Stomach (tissue), 4 donors: ENCODE measurements around the gene COL5A1.

Source experiments
- CTCF ChIP-seq, 7 experiments: fragments of 450-650 bp in 4 of 7; fragments of 200-600 bp in 3 of 7; sonication (generic) in 3 of 7; IDR thresholded peaks; one replicate each; pipeline ENCODE4 v1.5.1; 2016 to 2019; ENCODE audit warnings: antibody characterized with exemption in 7 of 7, control low read depth in 2 of 7, mild to moderate bottlenecking in 1 of 7
- EP300 ChIP-seq: sonication (generic); formaldehyde crosslinking; IDR thresholded peaks from one replicate; pipeline ENCODE4 v1.6.1; 2017; ENCODE audit warnings: antibody characterized with exemption
- POLR2A ChIP-seq, 4 donors: fragments of 450-650 bp; IDR thresholded peaks; one replicate each; pipeline ENCODE4 v1.6.1; 2016; ENCODE audit warnings: antibody characterized with exemption in 4 of 4, control low read depth in 2 of 4, mild to moderate bottlenecking in 1 of 4, moderate library complexity in 1 of 4

GRCh38 chr9:134813841-134814240 is 172.2 kb downstream of the COL5A1 start:
- no peak for TF ChIP-seq EP300
- no peak for TF ChIP-seq POLR2A (IDR thresholded peaks at IDR 0.05)
- no peak for TF ChIP-seq CTCF (IDR thresholded peaks at IDR 0.05)
